ENCODE results near the gene RPS6KA2.

The RPS6KA2 gene

DNA sequence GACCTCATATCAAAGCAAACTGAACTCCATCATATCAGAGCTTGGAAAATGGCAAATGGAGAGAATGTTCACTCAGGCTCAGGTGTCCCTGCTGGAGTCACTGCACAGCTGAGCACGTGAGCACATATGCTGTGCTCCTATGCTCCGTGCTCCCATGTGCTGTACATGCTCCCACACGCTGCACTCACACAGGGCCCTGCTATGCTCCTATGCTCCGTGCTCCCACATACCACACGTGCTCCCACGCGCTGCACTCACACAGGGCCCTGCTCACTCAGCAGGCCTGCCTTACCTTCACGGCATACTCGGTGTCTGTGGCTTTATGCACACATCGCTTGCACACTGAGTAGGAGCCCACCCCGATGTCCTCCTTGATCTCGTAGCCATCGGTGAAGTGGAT lies 178.6 kb downstream of the RPS6KA2 start:
- TF ChIP-seq, protein P1, sequence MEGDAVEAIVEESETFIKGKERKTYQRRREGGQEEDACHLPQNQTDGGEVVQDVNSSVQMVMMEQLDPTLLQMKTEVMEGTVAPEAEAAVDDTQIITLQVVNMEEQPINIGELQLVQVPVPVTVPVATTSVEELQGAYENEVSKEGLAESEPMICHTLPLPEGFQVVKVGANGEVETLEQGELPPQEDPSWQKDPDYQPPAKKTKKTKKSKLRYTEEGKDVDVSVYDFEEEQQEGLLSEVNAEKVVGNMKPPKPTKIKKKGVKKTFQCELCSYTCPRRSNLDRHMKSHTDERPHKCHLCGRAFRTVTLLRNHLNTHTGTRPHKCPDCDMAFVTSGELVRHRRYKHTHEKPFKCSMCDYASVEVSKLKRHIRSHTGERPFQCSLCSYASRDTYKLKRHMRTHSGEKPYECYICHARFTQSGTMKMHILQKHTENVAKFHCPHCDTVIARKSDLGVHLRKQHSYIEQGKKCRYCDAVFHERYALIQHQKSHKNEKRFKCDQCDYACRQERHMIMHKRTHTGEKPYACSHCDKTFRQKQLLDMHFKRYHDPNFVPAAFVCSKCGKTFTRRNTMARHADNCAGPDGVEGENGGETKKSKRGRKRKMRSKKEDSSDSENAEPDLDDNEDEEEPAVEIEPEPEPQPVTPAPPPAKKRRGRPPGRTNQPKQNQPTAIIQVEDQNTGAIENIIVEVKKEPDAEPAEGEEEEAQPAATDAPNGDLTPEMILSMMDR (IDR thresholded peaks at IDR 0.05; ENCODE audit: low read length, missing control alignments), result no peak
- no peak overlapping the region for H3K4me3 ChIP-seq (replicated peaks; ENCODE audit: low read depth, low read length)
- no peak for DNase-seq (ENCODE audit: low read depth)

DNA sequence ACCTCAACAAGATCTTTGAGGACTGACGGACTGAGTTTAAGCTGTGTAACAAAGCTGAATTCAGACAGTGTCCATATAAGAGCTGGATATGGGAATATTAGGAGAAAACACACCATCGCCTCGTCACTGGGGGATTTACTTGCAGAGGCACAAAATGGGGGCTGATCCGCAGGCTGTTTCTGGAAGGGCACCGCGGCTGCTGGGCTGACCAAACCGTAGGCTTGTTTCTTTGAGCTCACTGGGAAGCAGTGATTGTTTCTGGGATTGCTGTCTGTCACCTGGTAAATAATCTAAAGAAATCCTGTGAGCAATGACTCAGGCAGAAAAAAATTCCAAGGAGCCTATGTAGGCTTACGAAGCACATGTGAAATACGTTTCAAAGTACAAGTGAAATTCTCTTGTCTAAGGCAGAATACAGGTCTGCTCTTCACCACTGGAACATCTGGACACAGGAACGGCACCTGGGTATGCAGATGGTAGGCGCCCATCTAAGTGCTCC lies 180.4 kb downstream of the RPS6KA2 start:
- no peak overlapping the region for H3K4me3 ChIP-seq (replicated peaks; ENCODE audit: low read depth, low read length)
- no peak for DNase-seq (ENCODE audit: low read depth)
- TF ChIP-seq, protein P1 (IDR thresholded peaks at IDR 0.05; ENCODE audit: low read length, missing control alignments), result no peak

DNA sequence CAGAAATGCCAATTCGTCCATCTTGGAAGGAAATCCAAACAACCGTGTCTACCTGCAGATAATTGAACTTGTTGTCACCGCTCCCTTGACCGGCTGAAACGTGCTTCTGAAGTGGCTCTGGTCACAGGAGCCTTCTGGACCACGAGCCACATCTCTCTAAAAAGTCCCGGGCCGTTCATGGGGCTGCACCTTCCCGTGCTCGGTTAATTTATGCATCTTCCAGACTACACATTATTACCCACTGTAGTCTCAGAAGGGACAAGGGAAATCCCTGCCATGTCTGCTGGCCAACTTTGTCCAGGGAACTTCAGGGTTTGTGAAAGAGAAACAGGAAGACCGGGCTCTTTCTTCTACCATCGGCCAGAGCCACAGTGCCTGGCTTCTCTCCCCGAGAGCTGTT lies 180.9 kb downstream of the RPS6KA2 start:
- no peak overlapping the region for H3K4me3 ChIP-seq (replicated peaks; ENCODE audit: low read depth, low read length)
- TF ChIP-seq, protein P1 (IDR thresholded peaks at IDR 0.05; ENCODE audit: low read length, missing control alignments), result no peak
- DNase-seq (ENCODE audit: low read depth), result no peak

DNA sequence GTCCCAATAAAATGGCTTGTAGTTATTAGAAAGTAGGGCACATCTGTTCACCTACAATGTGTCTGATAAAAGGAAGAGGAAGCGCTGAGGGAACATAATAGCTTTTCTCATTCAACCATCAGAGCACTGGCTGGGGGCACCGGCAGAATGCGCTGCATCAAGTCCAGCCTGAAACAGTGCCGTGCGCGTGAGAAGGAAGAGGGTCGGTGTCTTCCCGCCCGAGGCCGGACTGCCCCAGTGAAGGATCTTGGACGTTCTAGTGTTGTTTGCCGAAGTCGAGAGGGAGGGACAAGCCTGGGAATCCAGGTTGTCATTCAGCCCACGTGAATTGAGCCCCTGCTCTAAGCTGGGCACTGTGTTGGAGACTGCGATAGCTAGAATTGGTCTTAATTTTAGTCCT lies 182.6 kb downstream of the RPS6KA2 start:
- DNase-seq (ENCODE audit: low read depth), result no peak
- H3K4me3 ChIP-seq (replicated peaks; ENCODE audit: low read depth, low read length), result no peak overlapping the region
- TF ChIP-seq, protein P1 (IDR thresholded peaks at IDR 0.05; ENCODE audit: low read length, missing control alignments), result no peak

DNA sequence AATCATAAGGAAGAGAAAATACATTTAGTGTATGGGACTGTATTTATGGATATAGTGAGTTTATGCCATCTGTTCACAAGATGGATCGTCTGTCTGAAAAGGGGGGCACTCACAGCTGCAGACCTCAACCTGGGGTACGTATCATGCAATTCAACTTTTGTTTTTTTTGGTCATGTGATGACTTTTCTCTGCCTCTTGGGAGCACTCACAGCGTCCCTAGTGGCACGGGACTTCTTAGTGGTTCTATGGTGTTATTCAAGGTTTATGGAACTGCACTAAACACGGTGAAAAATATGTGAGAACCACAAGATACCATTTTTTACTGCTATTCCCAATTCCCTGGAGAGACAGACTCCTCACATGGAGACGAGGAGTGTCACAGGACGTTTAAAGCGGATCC lies 183.9 kb downstream of the RPS6KA2 start:
- DNase-seq (ENCODE audit: low read depth), result no peak
- TF ChIP-seq, protein P1 (IDR thresholded peaks at IDR 0.05; ENCODE audit: low read length, missing control alignments), result no peak
- no peak overlapping the region for H3K4me3 ChIP-seq (replicated peaks; ENCODE audit: low read depth, low read length)

DNA sequence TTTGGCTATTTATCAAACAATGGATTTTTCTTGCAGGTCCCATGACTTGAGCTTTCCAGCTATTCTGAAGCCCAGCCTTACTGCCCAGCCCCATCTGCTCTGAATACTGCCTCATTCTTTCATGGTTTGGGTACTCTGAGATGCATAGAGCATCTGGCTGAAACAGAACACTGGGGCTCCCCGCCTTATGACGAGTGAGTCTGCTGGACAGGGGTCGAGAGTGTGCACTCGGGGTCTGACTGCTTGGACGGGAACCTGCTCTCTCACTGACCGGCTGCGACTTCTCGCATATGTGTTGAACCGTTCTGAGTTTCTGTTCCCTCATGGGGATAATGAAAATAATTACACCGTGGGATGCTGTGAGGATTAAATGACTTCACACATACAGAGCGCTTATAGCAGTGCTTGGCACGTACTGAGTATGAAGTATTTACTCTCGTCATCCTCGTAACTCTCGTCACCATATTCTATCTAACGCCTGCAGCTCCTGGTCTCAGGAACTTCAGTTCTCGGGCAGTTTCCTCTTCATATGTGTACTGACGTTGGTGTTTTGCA lies 184.8 kb downstream of the RPS6KA2 start:
- TF ChIP-seq, protein P1 (IDR thresholded peaks at IDR 0.05; ENCODE audit: low read length, missing control alignments), result no peak
- H3K4me3 ChIP-seq (replicated peaks; ENCODE audit: low read depth, low read length), result no peak overlapping the region
- DNase-seq (ENCODE audit: low read depth), result no peak
